ENCODE data around the gene MOSPD3. TPM values are rescaled to one million over a fixed set of nuclear protein-coding genes. Genes with fewer than 3 reads are reported as not detected.
A peak's percentile ranks its signal among the peaks of the same experiment; 100 is the strongest.

MOSPD3 gene
- total and polyA plus RNA-seq, 2 of the 13 experiments (the other 11 are each of a cell fraction or from before 2014, with no cell fraction given): 7.6 to 8.8 TPM

GRCh38 chr7:100598425-100598824 lies 13.9 kb upstream of the MOSPD3 start:
- Histone ChIP-seq H4K20me1 (ENCODE audit: insufficient read depth, low read length) (no peaks in the 10 kb centered on the region), H3K9ac (ENCODE audit: insufficient read depth, low read depth, low read length) (no peak overlapping the region), H2AFZ (ENCODE audit: low read length) (no peak overlapping the region), H3K27me3 (ENCODE audit: control insufficient read depth in 1 of 2, insufficient read depth in 2 of 2, low read length in 2 of 2) (peaks cover 2 to 9% of the 10 kb centered on the region in 2 experiments; a peak in 1 of 5 replicates), H3K4me2 (ENCODE audit: low read depth, low read length) (no peak overlapping the region), H3K4me1 (ENCODE audit: insufficient read depth, low read length) (peaks cover 44% of the 10 kb centered on the region), H3K4me3 (replicated peaks in 1 of 3; ENCODE audit: insufficient read depth in 1 of 3, low read depth in 2 of 3, low read length in 3 of 3) (no peak overlapping the region), H3K36me3 (replicated peaks in 1 of 2; ENCODE audit: control insufficient read depth in 1 of 2, insufficient read depth in 2 of 2, low read length in 2 of 2) (no peaks in the 10 kb centered on the region), H3K79me2 (ENCODE audit: insufficient read depth, low read length) (no peaks in the 10 kb centered on the region), H3K9me3 (ENCODE audit: low read length) (no peaks in the 10 kb centered on the region), H3K27ac (ENCODE audit: extremely low read length, insufficient read depth, low read length) (no peak overlapping the region)
- DNase-seq (ENCODE audit: low spot score) (no peak), ATAC-seq (no peak), FAIRE-seq (no peak)
- in situ Hi-C loops (cut with HindIII; ENCODE audit: extremely low pct_ligation_motif_present, low pct_unique_long_range_greater_than_20kb): no loop called here
- POLR2A ChIA-PET: interaction anchor here (1.4 to 3.3 kb wide), 2 partner anchors 12 to 14 kb away, joined by 3 to 19 read pairs; partner anchors contain the start of genes FBXO24, LRCH4 and MOSPD3
- BruUV-seq (replicated peaks): no TSS peak
- CTCF ChIA-PET (ENCODE audit: low intra/inter-chr PET ratio, low total read pairs): no interaction called here
- 76% methylated on average over 4 of the region's 4 CpGs for WGBS (ENCODE audit: low lambda C conversion rate)
- intact Hi-C loops (cut with micrococcal nuclease; ENCODE audit: unreplicated experiment): no loop called here
- no peak for TF ChIP-seq XBP1 (CRISPR knock-in tag; IDR thresholded peaks at IDR 0.05)
- TF ChIP-seq MAFK (conservative IDR thresholded peaks at IDR 0.05 in 1 of 2, IDR thresholded peaks at IDR 0.05 in 1 of 2; ENCODE audit: low read length in 2 of 2): peak; percentile 25 to 51; a peak in 2 of 4 replicates

- CTCF ChIA-PET (ENCODE audit: low intra/inter-chr PET ratio, low total read pairs): no interaction called here
- TF ChIP-seq ZFP91 (CRISPR knock-in tag; IDR thresholded peaks at IDR 0.05; ENCODE audit: borderline replicate concordance) (peak; percentile 20; the same call in 1 of the 2 replicates), ZNF687 (CRISPR knock-in tag; IDR thresholded peaks at IDR 0.05) (peak; percentile 29; the same call in 1 of the 2 replicates), ETV5 (CRISPR knock-in tag; IDR thresholded peaks at IDR 0.05; ENCODE audit: borderline replicate concordance) (0 out of 2 replicates have a peak, but pooled peaks have one; percentile 34)
These were observed 12.2 kb upstream of the MOSPD3 start for GRCh38 chr7:100599911-100600729.

More at GRCh38 chr7:100599911-100600729, 12.2 kb upstream of the MOSPD3 start:
- no peak for DNase-seq (ENCODE audit: low spot score)
- Histone ChIP-seq H3K79me2 (ENCODE audit: insufficient read depth, low read length) (no peaks in the 10 kb centered on the region), H2AFZ (ENCODE audit: low read length) (no peak overlapping the region), H3K9ac (ENCODE audit: insufficient read depth, low read depth, low read length) (0 out of 2 replicates have a peak overlapping the region, but pooled peaks have one; percentile 13), H4K20me1 (ENCODE audit: insufficient read depth, low read length) (no peaks in the 10 kb centered on the region), H3K4me3 (replicated peaks in 1 of 3; ENCODE audit: insufficient read depth in 1 of 3, low read depth in 2 of 3, low read length in 3 of 3) (peak overlapping the region in 1 of 3 experiments; percentile 54; a peak in 1 of 6 replicates), H3K9me3 (ENCODE audit: low read length) (no peaks in the 10 kb centered on the region), H3K4me2 (ENCODE audit: low read depth, low read length) (peak overlapping the region; percentile 64), H3K27me3 (ENCODE audit: control insufficient read depth in 1 of 2, insufficient read depth in 2 of 2, low read length in 2 of 2) (peaks cover 2 to 9% of the 10 kb centered on the region in 2 experiments; a peak in 1 of 5 replicates), H3K36me3 (replicated peaks in 1 of 2; ENCODE audit: control insufficient read depth in 1 of 2, insufficient read depth in 2 of 2, low read length in 2 of 2) (no peaks in the 10 kb centered on the region), H3K4me1 (ENCODE audit: insufficient read depth, low read length) (peaks cover 44% of the 10 kb centered on the region), H3K27ac (ENCODE audit: extremely low read length, insufficient read depth, low read length) (no peak overlapping the region)
- BruUV-seq (replicated peaks): no TSS peak
- peak; percentile 68 for ATAC-seq
- in situ Hi-C loops (cut with HindIII; ENCODE audit: extremely low pct_ligation_motif_present, low pct_unique_long_range_greater_than_20kb) (no loop called here), intact Hi-C loops (cut with micrococcal nuclease; ENCODE audit: unreplicated experiment) (no loop called here)
- FAIRE-seq: no peak
- POLR2A ChIA-PET: interaction anchor here (0.5 to 3.3 kb wide), 2 partner anchors 14 to 32 kb away, joined by 7 to 19 read pairs; partner anchors contain the start of genes FBXO24 and LRCH4
- 4% methylated on average over 7 of the region's 18 CpGs for WGBS (ENCODE audit: low lambda C conversion rate)
